Naive thymus-derived CD4-positive, alpha-beta T cell (primary cell): ENCODE results near the gene RAMP3. TPM values are rescaled to one million over a fixed set of nuclear protein-coding genes. Genes with fewer than 3 reads are reported as not detected.
"Not testable (repeated sequence)": the region's sequence is repeated elsewhere in the genome, so short reads cannot be mapped to it uniquely, and the experiment has no call there.

Source experiments
- ATAC-seq: fragments of 150-1000 bp; cut with Tn5 transposase; 2 replicates; pipeline ENCODE4 v1.10.0; 2021; ENCODE audit warnings: mild to moderate bottlenecking, moderate library complexity
- CTCF ChIA-PET: fragments of 350-600 bp; sonication (Branson Sonifier 250); formaldehyde crosslinking; loops from one replicate; lab custom pipeline; 2021; ENCODE audit warnings: antibody characterized with exemption; lab: Charles Lee
- POLR2A ChIA-PET: fragments of 350-600 bp; sonication (Branson Sonifier 250); formaldehyde crosslinking; loops from one replicate; lab custom pipeline; 2021; ENCODE audit warnings: antibody characterized with exemption, inconsistent platforms; lab: Charles Lee
- DNase-seq, 9 donors: peaks; one replicate each; pipeline versions ENCODE4 v3.0.0 to v3.0.0-alpha.2; 2020 to 2022; ENCODE audit warnings: mixed read lengths in 1 of 9
- H3K27ac ChIP-seq: one replicate; pipeline ENCODE4 v1.7.0; 2013; ENCODE audit warnings: mild to moderate bottlenecking, low read depth, low read length, moderate library complexity
- H3K27me3 ChIP-seq, 2 donors: one replicate each; pipeline ENCODE4 v1.7.0; 2013; ENCODE audit warnings: low read length in 2 of 2, mild to moderate bottlenecking in 2 of 2, moderate library complexity in 2 of 2; ENCODE audit not compliant: control insufficient read depth in 2 of 2, insufficient read depth in 2 of 2
- H3K36me3 ChIP-seq, 3 experiments: 1 replicate in 2 of 3; 2 replicates in 1 of 3; pipeline ENCODE4 v1.7.0; 2013; ENCODE audit warnings: low read length in 3 of 3, mild to moderate bottlenecking in 3 of 3, moderate library complexity in 1 of 3; ENCODE audit not compliant: insufficient read depth in 3 of 3, control insufficient read depth in 2 of 3
- H3K4me1 ChIP-seq, 2 donors: one replicate each; pipeline ENCODE4 v1.7.0; 2013; ENCODE audit warnings: low read length in 2 of 2, mild to moderate bottlenecking in 2 of 2, moderate library complexity in 1 of 2; ENCODE audit not compliant: control insufficient read depth in 2 of 2, insufficient read depth in 2 of 2
- H3K4me3 ChIP-seq: 2 replicates; pipeline ENCODE4 v1.7.0; 2013; ENCODE audit warnings: mild to moderate bottlenecking, low read length
- H3K9me3 ChIP-seq, 3 experiments: 1 replicate in 2 of 3; 2 replicates in 1 of 3; pipeline ENCODE4 v1.7.0; 2013; ENCODE audit warnings: low read length in 3 of 3; ENCODE audit not compliant: control insufficient read depth in 2 of 3
- H3K27ac Mint-ChIP-seq, 9 donors: one replicate each; pipeline ENCODE4 v1.8.0; 2020 to 2022; ENCODE audit warnings: mixed read lengths in 9 of 9, mild to moderate bottlenecking in 8 of 9, moderate library complexity in 5 of 9, inconsistent platforms in 2 of 9
- H3K27me3 Mint-ChIP-seq, 5 donors: one replicate each; pipeline ENCODE4 v1.8.0; 2021 to 2022; ENCODE audit warnings: mixed read lengths in 5 of 5, mild to moderate bottlenecking in 1 of 5
- H3K36me3 Mint-ChIP-seq, 5 donors: one replicate each; pipeline ENCODE4 v1.8.0; 2020 to 2022; ENCODE audit warnings: mixed read lengths in 5 of 5, mild to moderate bottlenecking in 3 of 5, inconsistent platforms in 1 of 5
- H3K4me1 Mint-ChIP-seq, 7 donors: one replicate each; pipeline ENCODE4 v1.8.0; 2020 to 2022; ENCODE audit warnings: mixed read lengths in 7 of 7, mild to moderate bottlenecking in 3 of 7, inconsistent platforms in 1 of 7
- H3K4me3 Mint-ChIP-seq, 10 donors: one replicate each; pipeline ENCODE4 v1.8.0; 2020 to 2022; ENCODE audit warnings: mild to moderate bottlenecking in 10 of 10, mixed read lengths in 10 of 10, moderate library complexity in 6 of 10, inconsistent platforms in 2 of 10
- H3K9me3 Mint-ChIP-seq, 11 donors: one replicate each; pipeline ENCODE4 v1.8.0; 2020 to 2022; ENCODE audit warnings: mixed read lengths in 11 of 11, mild to moderate bottlenecking in 4 of 11, inconsistent platforms in 1 of 11, moderate library complexity in 1 of 11
- intact Hi-C, 2 donors: fragments of 100-400 bp; cut with micrococcal nuclease; formaldehyde crosslinking; loops; one replicate each; pipeline ENCODE4 v1.15.1; 2023
- polyA plus RNA-seq, 2 donors: library from polyadenylated mRNA; unstranded; fragments of 300-500 nt; fragmentation: Illumina TruSeq; gene quantifications; one replicate each; pipeline ENCODE4 v1.2.3, GENCODE V29; 2021
- total RNA-seq, 6 experiments: library from RNA in 5 of 6; stranded (reverse) in 5 of 6; gene quantifications; 1 replicate in 5 of 6; 2 replicates in 1 of 6; pipeline ENCODE4 v1.2.3 and lab custom pipeline; 2021 to 2026

Gene RAMP3
- total and polyA plus RNA-seq, 7 experiments from 2014 or later = 0.39 TPM; not detected in 6

GRCh38 chr7:45162311-45162845 is 4.8 kb downstream of the RAMP3 start:
- no peak for ATAC-seq
- CTCF ChIA-PET = no interaction called here

DNA sequence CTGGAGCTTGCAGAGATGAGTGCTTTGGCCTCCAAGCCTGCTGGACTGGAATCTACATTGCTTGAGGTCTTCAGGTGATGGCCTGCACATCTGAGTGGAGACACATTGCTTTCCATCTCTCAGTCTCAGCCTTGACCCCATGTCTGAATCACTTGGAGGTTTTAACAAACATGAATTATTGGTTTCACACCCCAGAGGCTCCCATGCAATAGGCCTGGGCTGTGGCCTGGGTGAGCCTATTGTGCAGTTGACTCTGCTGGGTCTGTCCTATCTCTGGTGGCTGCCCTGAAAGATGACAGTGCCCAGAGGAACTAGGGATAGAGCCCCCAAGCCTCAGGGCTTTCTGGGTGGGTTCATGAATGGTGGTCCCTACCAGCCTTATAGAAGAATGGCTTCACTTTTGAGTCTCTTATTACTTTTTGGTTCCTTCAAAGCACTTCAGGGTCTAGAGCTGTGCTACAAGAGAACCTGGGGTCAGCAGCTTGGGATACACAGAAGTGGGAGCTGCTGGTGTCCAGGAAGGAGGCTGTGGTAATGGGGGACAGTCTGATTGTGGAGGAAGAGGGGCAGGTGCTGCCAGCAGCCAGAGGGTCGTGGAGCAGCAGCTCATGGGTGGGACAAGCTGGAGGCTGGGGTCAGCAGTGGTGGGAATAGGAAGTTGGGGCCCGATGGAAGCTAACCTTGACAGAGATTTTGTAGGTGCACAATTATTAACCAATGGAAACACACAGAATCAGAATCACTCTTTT is 5.5 kb downstream of the RAMP3 start:
- DNase-seq (no peak), ATAC-seq (no peak)
- Histone ChIP-seq H3K27me3 (no peaks in the 10 kb centered on the region), H3K4me1 (no peaks in the 10 kb centered on the region), H3K4me3 (no peak overlapping the region), H3K27ac (no peak overlapping the region), H3K36me3 (no peaks in the 10 kb centered on the region), H3K9me3 (no peaks in the 10 kb centered on the region)
- Mint-ChIP-seq H3K27me3 (peaks cover 10 to 36% (median 13%) of the 10 kb centered on the region in 5 donors), H3K4me1 (peaks cover 0 to 13% (median 5%) of the 10 kb centered on the region in 7 donors), H3K4me3 (no peak overlapping the region), H3K36me3 (peaks cover 0 to 5% (median 1%) of the 10 kb centered on the region in 5 donors), H3K9me3 (peaks cover 0 to 10% (median 5%) of the 10 kb centered on the region in 11 donors), H3K27ac (peak overlapping the region in 1 of 9 donors; percentile 23)
- POLR2A ChIA-PET = no interaction called here
- CTCF ChIA-PET = no interaction called here
- intact Hi-C loops = no loop called here

More at GRCh38 chr7:45162311-45162845, 4.8 kb downstream of the RAMP3 start:
- H3K27ac Mint-ChIP-seq = no peak overlapping the region
- H3K4me1 ChIP-seq = no peaks in the 10 kb centered on the region
- H3K4me3 Mint-ChIP-seq = no peak overlapping the region
- H3K27ac ChIP-seq = no peak overlapping the region
- H3K4me1 Mint-ChIP-seq = peaks cover 0 to 13% (median 5%) of the 10 kb centered on the region in 7 donors
- no peaks in the 10 kb centered on the region for H3K27me3 ChIP-seq
- peaks cover 0 to 10% (median 5%) of the 10 kb centered on the region in 11 donors for H3K9me3 Mint-ChIP-seq
- peaks cover 0 to 6% (median 1%) of the 10 kb centered on the region in 5 donors for H3K36me3 Mint-ChIP-seq
- no peaks in the 10 kb centered on the region for H3K9me3 ChIP-seq
- no peak for DNase-seq
- H3K27me3 Mint-ChIP-seq = peaks cover 11 to 37% (median 13%) of the 10 kb centered on the region in 5 donors
- POLR2A ChIA-PET = no interaction called here
- H3K36me3 ChIP-seq = no peaks in the 10 kb centered on the region
- intact Hi-C loops = no loop called here
- H3K4me3 ChIP-seq = no peak overlapping the region

- ATAC-seq (no peak), DNase-seq (no peak)
- Histone ChIP-seq H3K27me3 (no peaks in the 10 kb centered on the region), H3K9me3 (no peaks in the 10 kb centered on the region), H3K4me3 (no peak overlapping the region), H3K27ac (no peak overlapping the region), H3K36me3 (no peaks in the 10 kb centered on the region), H3K4me1 (no peaks in the 10 kb centered on the region)
- intact Hi-C loops = no loop called here
- ChIA-PET CTCF (no interaction called here), POLR2A (no interaction called here)
- peaks cover 4 to 32% (median 7%) of the 10 kb centered on the region in 5 donors for H3K27me3 Mint-ChIP-seq
- H3K4me1 Mint-ChIP-seq = peaks cover 0 to 13% (median 0%) of the 10 kb centered on the region in 7 donors
- no peak overlapping the region for H3K27ac Mint-ChIP-seq
- no peak overlapping the region for H3K4me3 Mint-ChIP-seq
- H3K36me3 Mint-ChIP-seq = peaks cover 0 to 5% (median 0%) of the 10 kb centered on the region in 5 donors
- H3K9me3 Mint-ChIP-seq = peaks cover 0 to 10% (median 5%) of the 10 kb centered on the region in 11 donors
These were observed 6.1 kb downstream of the RAMP3 start for GRCh38 chr7:45163692-45164052.

DNA sequence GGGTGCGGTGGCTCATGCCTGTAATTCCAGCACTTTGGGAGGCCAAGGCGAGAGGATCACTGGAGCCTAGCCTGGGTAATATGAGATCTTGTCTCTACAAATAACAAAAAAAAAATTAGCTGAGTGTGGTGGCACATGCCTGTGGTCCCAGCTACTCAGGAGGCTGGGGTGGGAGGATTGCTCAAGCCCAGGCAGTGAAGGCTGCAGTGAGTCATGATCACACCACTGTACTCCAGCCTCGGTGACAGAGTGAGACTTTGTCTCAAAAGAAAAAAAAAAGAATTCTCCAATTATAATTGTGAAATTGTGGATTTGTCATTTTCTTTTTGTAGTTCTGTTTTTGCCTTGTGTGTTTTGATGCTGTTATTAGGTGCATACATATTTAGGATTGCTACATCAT is 6.7 kb downstream of the RAMP3 start:
- intact Hi-C loops, ATAC-seq, DNase-seq, H3K4me3 ChIP-seq, CTCF ChIA-PET, H3K36me3 Mint-ChIP-seq, H3K4me3 Mint-ChIP-seq, POLR2A ChIA-PET, H3K27me3 ChIP-seq, H3K27ac ChIP-seq, H3K9me3 ChIP-seq, H3K36me3 ChIP-seq, H3K27ac Mint-ChIP-seq, H3K4me1 ChIP-seq: not testable (repeated sequence)
- H3K27me3 Mint-ChIP-seq = peaks cover 0 to 31% (median 5%) of the 10 kb centered on the region in 5 donors
- peaks cover 0 to 10% (median 5%) of the 10 kb centered on the region in 11 donors for H3K9me3 Mint-ChIP-seq
- H3K4me1 Mint-ChIP-seq = peaks cover 0 to 13% (median 0%) of the 10 kb centered on the region in 7 donors

DNA sequence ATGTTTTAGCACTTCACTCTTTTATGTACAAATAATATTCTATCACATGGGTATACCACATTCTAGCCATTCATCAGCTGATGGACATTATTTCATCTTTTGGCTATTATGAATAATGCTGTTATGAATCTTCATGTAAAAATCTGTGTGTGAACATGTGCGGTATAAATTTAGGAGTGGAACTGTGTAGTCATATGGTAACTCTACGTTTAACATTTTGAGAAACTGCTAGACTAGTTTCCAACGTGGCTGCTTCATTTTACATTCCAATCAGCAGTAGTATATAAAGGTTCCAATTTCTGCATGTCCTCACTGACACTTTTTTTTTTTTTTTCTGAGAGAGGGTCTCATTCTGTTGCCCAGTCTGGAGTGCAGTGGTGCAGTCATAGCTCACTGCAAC is 8.3 kb downstream of the RAMP3 start:
- Histone ChIP-seq H3K27me3 (no peaks in the 10 kb centered on the region), H3K4me3 (no peak overlapping the region), H3K9me3 (no peaks in the 10 kb centered on the region), H3K4me1 (no peaks in the 10 kb centered on the region), H3K36me3 (no peaks in the 10 kb centered on the region), H3K27ac (no peak overlapping the region)
- DNase-seq (no peak), ATAC-seq (no peak)
- Mint-ChIP-seq H3K4me1 (peaks cover 0 to 8% (median 0%) of the 10 kb centered on the region in 7 donors), H3K9me3 (peaks cover 0 to 10% (median 5%) of the 10 kb centered on the region in 11 donors), H3K36me3 (peaks cover 0 to 5% (median 0%) of the 10 kb centered on the region in 5 donors), H3K4me3 (no peak overlapping the region), H3K27ac (no peak overlapping the region), H3K27me3 (peaks cover 0 to 29% (median 0%) of the 10 kb centered on the region in 5 donors)
- POLR2A ChIA-PET = no interaction called here
- intact Hi-C loops = no loop called here
- CTCF ChIA-PET = no interaction called here

DNA sequence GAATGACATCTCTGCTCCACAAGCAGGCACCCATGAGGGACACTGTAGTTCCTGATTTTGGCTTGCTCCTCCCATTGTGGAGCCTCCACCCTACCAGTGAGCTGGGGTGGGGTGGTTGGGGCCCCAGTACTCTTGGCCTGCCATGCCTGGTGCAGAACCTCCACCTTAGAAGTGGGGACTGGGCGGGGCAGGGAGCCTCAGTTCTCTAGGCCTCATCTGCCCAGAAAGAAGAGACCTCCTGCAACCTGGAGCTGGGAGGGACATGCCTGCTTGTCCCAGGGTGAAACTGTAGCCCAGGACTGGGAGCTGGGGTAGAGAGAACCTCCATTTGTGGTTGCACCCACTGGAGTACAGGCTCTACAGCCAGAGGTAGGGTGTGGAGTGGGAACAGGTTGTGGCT is 14.4 kb downstream of the RAMP3 start:
- no peak overlapping the region for H3K27ac ChIP-seq
- no peaks in the 10 kb centered on the region for H3K36me3 ChIP-seq
- no peak for DNase-seq
- intact Hi-C loops = no loop called here
- CTCF ChIA-PET = no interaction called here
- H3K4me1 ChIP-seq = no peaks in the 10 kb centered on the region
- Mint-ChIP-seq H3K27ac (peak overlapping the region in 1 of 9 donors; percentile 75), H3K27me3 (peaks cover 0 to 13% (median 3%) of the 10 kb centered on the region in 5 donors), H3K36me3 (no peaks in the 10 kb centered on the region), H3K4me1 (peaks cover 0 to 5% (median 0%) of the 10 kb centered on the region in 7 donors), H3K9me3 (no peaks in the 10 kb centered on the region), H3K4me3 (no peak overlapping the region)
- H3K4me3 ChIP-seq = no peak overlapping the region
- no peaks in the 10 kb centered on the region for H3K9me3 ChIP-seq
- no peaks in the 10 kb centered on the region for H3K27me3 ChIP-seq
- POLR2A ChIA-PET = no interaction called here
- peak; percentile 48 for ATAC-seq
